ENCODE results near the gene FBXL16.

The FBXL16 gene

DNA sequence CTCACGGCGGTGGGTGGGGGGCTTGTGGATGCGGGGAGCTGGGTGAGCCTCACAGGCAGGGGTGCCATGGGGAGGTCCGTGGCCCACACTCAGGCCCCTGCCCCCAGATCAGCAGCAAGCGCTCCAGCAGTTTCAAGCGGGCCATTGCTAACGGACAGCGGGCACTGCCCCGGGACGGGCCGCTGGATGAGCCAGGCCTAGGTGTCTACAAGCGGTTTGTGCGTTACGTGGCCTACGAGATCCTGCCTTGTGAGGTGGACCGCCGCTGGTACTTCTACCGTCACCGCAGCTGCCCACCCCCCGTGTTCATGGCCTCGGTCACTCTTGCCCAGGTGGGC is 29.1 kb downstream of the FBXL16 start:
- DNase-seq = no peak

DNA sequence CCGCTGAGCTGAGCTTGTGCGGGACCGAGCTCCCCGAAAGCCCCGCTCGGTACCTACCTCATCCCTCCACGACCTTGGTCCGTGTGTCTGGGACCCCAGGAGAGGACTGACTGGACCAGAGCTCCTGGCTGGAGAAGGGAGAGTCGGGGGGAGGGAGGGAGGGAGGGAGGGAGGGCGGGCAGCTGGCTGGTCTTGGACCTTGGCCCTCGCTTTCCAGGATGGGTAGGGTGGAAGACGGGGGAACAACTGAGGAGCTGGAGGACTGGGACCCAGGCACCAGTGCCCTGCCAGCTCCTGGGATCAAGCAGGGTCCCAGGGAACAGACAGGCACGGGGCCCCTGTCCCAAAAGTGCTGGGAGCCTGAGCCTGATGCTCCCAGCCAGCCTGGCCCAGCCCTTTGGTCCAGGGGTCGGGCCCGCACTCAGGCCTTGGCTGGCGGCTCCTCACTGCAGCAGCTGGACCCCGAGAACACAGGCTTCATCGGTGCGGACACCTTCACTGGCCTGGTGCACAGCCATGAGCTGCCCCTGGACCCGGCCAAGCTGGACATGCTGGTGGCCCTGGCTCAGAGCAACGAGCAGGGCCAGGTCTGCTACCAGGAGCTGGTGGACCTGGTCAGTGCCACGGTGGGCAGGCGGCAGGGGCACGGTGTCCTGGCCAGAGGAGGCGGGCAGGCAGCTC is 29.6 kb downstream of the FBXL16 start:
- no peak for DNase-seq

DNA sequence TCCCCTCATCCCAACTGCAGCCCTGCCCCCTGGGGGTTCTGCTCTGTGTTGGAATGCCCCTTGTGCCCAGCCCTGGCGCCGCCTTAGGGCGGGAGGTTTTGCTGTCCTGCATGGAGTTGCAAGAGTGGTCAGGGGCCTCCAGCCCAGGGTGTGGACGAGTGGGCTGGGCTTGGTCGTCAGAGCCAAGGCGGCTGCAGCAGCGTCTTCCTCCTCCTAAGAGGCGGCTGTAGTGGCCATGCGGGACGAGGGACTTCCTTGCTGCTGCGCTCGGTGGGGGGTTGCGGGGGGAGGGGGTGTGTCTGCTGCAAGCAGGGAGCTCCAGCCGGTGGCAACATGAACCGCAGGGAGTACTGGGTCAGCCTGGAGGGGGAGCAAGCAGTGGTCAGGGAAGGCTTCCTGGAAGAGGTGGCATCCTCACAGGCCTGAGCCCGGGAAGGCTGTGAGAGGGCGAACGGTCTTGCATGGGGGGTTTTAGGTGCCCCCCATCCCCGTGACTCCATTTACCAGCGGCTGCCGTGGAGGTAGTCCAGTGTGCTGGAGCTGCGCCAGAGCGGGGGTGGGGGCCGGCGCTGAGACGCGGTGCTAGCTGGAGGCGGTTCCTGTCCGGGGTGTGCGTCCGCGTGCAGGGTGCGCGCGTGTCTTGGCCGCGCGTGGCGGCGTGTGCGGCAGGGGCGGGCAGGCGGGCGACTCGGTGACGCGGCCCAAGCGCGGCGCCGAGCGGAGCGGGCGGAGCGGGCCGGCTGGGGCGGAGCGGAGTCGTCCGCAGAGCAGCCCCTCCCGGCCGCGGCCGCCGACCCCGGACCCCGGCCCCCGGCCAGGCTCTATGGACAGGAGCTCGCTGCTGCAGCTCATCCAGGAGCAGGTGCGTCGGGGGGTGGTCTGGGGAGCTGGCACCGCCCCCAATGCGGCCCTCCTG is 30.4 kb downstream of the FBXL16 start, which contains the start of gene RHBDL1:
Gene RHBDL1, plus strand, starts transcription at position 704 of the 916 bp plus-strand sequence. Its CDS starts 120 bp downstream, at position 824.
- DNase-seq = no peak

DNA sequence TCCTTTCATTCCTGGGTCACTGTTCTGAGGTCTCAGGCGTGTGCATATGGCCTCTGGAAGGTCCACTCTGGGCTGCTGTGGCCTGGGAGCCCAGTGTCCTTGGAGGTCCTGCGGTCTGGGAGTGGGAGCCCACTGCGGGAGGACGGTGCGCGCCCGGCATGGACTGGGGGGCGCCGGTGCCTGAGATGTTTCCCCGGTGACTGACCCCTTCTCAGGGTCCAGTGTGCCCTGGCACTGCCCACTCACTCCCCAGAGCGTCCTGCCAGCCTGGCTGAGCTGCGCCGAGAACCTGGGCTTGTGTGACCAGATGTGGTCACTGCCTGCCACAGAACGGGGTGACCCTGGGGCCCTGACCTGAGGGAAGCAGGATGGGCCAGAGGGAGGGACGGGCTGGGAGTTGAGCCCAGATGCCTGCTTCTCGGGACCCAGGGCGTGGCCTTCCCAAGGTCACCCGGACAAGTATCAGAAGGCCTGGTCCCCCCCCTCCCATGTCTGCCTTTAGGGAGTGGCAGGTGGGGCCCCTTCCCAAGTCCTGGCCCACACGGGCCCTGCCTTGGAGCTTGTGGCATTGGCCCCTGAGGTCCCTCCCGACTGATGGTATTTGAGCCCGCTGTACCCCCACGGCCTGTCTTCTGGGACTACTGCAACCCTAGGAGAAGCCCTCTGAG is 31.3 kb downstream of the FBXL16 start:
- DNase-seq = no peak

DNA sequence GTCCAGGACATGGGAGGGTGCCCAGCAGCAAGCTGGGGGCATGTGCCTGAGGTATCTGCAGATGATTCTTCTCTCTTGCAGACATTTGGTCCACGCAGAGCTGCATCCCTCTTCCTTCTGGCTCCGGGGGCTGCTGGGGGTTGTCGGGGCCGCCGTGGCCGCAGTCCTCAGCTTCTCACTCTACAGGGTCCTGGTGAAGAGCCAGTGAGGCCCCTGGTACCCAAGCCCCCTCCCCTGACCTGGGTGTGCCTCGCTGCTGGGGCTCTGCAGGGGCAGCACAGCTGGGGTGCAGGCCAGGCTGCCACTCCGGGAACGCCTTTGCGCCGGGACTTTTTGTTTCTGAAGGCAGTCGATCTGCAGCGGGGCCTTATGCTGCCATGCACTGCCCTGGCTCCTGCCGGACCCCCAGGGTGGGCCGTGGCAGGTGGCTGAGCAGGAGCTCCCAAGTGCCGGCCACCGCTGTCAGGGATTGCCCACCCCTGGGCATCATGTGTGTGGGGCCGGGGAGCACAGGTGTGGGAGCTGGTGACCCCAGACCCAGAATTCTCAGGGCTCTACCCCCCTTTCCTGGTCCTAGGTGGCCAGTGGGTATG is 32.1 kb downstream of the FBXL16 start:
- DNase-seq = no peak

DNA sequence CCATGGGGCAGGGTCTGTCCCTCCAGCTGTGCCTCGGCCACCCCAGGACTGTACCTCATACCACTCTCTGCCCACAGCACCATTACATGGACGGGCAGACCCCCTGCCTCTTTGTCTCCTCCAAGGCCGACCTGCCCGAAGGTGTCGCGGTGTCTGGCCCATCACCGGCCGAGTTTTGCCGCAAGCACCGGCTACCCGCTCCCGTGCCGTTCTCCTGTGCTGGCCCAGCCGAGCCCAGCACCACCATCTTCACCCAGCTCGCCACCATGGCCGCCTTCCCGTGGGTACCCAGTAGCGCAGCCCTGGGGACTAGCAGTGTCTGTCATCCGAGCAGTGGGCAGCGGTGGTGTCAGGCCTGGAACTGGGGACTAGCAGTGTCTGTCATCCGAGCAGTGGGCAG is 32.8 kb downstream of the FBXL16 start:
- no peak for DNase-seq

DNA sequence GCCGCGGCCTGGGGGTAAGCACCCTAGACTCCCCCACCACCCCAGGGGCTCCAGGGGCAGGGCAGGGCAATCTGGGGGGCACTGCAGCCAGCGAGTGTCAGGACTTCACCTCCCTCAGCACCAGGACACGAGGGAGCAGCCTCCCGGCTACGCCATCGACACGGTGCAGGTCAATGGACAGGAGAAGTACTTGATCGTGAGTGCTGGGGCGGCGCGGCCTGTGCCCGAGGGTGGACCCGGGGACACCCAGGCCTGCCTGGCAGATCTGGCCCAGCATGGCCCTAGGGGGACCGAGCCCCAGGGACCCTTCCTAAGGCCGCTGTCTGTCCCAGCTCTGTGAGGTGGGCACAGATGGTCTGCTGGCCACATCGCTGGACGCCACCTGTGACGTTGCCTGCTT is 33.2 kb downstream of the FBXL16 start:
- no peak for DNase-seq

DNA sequence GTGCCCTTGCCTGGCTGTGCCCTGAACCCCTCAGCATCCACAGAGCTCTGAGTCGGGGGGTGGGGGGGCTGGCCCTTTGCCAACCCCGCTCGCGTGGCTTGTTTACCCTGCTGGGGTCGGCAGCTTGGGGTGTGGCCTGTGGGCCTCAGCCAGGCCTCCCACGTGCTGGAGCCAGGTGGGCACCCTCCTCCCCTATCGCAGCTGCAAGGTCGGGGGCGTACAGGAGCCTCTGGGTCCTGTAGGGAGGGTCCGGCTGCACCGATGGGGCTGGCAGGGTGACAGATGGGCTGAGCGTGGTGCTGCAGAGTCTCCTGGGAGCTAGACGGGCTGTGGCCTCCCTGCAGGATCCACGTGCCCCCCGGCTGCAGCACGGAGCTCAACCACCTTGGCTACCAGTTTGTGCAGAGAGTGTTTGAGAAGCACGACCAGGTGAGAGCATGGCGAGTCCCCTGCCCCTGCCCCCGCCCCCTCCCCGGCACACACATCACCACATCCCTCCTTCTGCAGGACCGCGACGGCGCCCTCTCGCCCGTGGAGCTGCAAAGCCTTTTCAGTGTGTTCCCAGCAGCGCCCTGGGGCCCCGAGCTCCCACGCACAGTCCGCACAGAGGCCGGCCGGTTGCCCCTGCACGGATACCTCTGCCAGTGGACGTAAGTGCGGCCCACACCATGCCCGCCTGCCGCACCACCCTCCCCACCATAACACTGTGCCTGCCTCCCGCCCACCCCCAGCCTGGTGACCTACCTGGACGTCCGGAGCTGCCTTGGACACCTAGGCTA is 34.1 kb downstream of the FBXL16 start:
- no peak for DNase-seq

DNA sequence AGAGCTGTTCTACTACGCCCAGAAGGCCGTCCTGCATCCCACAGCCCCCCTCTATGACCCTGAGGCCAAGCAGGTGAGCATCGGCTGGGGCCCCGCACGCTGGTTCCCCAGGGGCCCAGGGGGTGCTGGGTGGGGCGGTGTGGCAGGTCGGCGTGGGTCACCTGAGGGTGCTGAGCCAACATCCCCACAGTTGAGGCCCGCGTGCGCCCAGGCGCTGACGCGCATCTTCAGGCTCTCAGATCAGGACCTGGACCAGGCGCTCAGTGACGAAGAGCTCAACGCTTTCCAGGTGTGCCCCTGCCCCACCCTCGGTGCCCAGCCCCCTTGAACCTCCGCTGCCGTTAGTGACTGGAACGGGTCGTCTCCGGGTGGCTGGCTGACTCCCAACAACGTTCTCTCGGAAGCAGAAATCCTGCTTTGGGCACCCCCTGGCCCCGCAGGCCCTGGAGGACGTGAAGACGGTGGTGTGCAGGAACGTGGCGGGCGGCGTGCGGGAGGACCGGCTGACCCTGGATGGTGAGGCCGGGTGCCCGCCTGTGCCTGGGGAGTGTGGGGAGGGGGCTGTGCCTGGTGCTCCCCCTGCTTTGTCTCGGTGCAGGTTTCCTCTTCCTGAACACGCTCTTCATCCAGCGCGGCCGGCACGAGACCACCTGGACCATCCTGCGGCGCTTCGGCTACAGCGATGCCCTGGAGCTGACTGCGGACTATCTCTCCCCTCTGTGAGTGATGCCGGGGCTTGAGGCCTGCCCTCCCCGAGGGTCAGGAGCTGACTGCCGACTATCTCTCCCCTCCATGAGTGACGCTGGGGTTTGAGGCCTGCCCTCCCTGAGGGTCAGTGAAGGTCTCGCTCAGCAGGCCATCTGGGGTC is 34.9 kb downstream of the FBXL16 start:
- DNase-seq = no peak

DNA sequence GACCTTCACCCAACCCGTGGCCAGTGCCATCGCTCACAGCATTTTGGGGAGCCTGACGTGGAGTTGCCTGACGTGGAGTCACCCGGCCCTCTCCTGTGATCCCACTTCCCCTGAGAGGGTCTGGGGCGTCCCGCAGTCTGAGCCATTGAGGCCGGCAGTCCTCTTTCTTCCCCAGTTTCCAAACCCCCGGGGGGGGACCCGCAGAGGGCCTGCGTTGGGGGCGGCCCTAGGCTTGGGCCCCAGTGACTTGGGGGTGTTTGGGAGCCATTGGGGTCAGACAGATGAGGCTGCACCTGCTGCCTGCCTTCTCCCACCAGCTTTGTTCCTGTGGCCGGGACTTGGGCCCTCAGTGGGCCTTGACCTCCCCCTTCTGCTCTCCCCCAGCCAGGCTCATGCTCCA is 35.9 kb downstream of the FBXL16 start:
- DNase-seq = no peak

DNA sequence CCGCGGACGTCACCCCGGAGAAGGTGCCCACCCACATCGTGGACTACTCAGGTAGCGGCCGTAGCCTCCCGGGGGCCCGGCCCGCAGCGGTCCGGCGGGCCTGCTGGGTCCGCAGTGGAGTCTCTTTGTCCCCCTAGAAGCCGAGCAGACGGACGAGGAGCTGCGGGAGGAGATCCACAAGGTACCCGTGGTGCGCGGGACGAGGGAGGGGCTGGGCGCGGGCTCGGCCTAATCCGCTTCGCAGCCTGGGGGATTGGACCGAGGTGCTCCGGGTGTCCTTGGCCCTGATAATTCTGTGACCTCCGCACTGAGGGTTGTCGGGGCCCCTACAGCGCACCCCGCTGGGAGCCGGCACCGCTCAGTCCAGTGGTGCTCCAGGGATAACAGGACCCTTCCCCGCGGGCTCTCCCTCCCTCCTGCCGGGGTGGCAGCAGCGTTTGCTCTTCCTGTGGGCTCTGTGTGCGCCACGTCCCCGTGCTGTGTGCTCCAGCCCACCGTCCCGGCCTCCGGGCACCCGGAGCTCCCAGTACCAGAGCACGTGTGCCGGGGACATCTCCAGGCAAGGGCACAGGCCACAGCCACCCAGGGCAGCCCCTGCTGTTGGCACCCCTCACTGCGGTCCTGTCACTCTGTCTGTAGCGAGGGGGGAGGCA is 37.0 kb downstream of the FBXL16 start:
- no peak for DNase-seq

DNA sequence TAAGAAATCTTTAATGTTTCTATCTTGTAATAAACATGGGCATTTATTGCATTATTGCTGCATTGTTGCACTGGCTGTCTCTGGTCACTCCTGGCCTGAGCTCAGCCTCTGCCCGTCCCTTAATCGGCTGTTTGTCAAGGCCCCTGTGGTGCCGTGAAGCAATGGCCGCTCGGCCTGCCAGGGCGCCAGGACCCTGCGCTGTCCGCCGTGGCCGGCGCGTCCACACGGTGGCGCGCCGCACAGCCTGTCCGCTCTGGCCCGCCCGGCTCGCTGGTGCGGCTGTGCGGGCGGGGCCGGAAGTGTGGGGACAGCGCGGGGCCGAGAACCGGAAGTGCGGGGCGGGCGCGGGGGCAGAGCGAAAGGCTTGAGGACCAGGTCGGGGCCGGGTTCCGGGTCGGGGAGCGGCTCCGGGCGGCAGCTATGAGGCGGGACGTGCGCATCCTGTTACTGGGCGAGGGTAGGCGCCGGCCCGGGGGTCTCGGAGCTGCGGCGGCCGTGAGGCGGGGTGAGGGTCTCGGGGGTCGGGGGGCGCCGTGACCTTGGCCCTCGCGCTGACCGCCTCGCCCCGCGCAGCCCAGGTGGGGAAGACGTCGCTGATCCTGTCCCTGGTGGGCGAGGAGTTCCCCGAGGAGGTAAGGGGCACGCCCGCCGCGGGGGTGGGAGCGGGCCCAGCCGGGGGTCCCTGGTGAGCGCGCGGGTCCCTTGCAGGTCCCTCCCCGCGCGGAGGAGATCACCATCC is 37.7 kb downstream of the FBXL16 start, which contains the start of gene RHOT2:
Gene RHOT2, plus strand, starts transcription at position 353 of the 739 bp plus-strand sequence. Its CDS starts 68 bp downstream, at position 421.
- peak; percentile 82 to 94 (median 86) for DNase-seq

DNA sequence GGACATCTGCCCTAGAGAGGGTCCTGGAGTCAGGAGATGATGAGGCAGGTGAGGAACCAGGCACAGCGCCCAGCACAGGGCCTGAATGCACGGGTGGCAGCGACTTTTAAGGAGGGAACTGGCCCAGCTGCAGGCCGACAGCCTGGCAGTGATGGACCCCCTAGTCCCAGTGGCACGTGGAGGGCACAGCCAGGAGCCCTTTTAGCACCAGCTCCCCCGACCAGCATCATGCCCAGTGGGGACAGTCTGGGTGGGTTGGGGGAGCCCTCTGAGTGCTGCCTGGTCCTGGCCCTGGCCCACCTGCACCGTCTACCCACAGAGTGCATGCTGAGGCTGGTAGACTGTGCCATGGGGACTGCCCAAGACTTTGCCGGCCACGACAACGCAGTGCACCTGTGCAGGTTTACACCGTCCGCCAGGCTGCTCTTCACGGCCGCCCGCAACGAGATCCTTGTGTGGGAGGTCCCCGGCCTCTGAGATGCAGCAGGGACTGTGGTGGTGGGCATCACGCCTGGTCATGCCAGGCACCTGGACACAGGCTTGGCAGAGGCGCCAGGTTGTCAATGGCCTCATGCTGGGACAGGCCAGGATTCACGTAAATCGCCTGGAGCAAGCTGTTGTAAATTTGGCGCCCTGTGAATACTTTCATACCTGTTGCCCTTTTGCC is 38.4 kb downstream of the FBXL16 start:
- DNase-seq = no peak

DNA sequence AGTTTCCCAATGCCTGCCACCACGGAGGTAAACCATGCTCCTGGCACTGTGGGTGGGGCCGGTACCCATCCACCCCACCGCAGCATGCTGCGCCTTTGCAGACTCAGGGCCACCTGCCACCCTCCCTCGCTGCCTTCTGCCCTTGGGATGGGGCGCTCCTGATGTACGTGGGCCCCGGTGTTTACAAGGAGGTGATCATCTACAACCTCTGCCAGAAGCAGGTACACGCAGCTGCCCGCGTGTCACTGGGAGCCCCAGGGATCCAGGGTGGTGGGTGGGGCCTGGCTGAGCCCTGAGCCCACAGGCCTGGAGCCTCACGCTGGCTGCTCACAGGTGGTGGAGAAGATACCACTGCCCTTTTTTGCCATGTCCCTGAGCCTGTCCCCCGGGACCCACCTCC is 39.0 kb downstream of the FBXL16 start:
- DNase-seq = no peak

DNA sequence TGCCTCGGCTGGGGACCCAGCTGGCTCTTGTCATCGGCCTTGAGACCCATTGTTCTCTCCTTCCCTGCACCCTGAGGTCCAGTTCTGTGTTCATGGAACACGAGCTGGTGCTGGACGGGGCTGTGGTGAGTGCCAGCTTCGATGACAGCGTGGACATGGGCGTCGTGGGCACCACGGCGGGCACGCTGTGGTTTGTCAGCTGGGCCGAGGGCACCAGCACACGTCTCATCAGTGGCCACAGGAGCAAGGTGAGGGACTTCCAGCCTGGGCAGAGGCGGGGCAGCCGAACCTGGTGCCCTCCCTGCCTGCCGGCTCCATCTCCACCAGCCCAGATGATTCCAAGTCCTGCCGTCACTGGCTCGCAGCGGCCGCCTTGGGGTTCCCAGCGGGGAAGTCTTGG is 43.0 kb downstream of the FBXL16 start:
- DNase-seq = no peak

DNA sequence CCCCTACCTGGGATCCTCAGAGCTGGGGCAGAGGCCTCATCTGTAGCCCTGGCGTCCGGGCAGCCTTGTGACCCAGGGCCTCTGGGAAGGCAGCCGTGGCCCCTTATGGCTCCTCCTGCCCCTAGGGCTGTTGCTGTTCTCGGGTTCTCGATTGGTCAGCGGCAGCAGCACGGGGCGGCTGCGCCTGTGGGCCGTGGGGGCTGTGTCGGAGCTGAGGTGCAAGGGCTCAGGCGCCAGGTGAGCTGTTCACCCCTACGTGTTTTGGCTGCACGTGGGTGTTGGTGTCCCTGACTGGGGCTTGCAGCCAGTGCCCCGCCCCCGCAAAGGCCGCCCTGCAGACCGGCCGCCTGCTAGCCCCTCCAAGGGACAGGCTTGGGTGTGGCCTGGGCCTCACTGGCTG is 43.5 kb downstream of the FBXL16 start:
- DNase-seq = no peak

DNA sequence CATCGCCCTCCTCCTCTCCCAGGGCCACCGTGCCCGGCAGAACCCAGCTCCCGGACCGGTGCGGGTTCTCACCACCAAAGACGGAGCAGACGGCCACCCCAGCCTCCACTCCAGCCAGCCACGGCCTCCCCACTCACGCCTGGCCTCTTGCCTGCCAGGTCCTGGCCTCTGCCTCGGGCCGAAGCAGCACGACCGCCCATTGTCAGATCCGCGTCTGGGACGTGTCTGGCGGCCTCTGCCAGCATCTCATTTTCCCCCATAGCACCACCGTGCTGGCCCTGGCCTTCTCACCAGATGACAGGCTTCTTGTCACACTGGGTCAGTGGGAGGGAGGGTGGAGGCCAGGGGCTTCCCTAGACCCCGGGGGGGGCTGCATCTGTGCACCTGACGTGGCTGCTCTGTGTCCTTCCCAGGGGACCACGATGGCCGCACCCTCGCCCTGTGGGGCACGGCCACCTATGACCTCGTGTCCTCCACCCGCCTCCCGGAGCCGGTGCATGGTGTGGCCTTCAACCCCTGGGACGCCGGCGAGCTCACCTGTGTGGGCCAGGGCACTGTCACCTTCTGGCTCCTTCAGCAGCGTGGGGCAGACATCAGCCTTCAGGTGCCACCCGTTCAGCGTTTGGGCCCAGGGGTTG is 44.3 kb downstream of the FBXL16 start:
- no peak for DNase-seq

DNA sequence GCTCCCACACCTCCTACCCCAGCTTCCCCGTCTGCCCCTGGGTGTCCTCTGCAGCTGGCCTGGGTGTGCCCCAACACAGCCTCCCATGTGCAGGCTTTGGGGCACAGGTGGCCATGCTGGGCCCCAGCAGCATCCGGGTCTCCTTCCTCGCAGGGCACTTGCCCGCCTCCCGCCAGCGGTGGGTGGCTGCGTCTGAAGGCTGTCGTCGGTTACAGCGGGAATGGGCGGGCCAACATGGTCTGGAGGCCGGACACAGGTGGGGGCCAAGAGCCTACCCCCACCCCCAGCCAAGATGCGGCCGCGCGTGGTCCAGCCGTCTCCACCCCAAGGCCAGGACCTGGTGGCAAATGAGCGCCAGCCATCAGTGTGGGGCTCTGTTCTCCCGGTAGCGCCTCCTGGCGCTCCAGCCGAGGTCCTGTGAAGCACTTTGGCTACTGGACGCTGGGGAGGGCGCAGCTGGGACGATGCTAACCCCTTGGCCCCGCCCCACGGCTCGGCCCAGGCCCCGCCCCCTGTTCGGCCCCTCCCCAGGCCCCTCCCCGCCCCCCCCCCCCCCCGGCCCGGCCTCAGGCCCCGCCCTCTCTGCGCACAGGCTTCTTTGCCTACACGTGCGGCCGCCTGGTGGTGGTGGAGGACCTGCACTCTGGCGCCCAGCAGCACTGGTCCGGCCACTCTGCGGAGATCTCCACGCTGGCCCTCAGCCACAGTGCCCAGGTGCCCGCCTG is 45.0 kb downstream of the FBXL16 start:
- peak; percentile 48 to 72 (median 61) for DNase-seq

Data from T-helper 1 cell (primary cell).